GM19395 (cell line): Measurements from ENCODE around the gene DUS4L.
A peak's percentile ranks its signal among the peaks of the same experiment; 100 is the strongest.
"Not testable (repeated sequence)": the region's sequence is repeated elsewhere in the genome, so short reads cannot be mapped to it uniquely, and the experiment has no call there.

Experiments used
- ATAC-seq: cut with Tn5 transposase; IDR thresholded peaks from one replicate; pipeline ENCODE4 v1.9.1; 2021; ENCODE audit warnings: mild to moderate bottlenecking, moderate library complexity; ENCODE audit not compliant: unreplicated experiment

DUS4L gene

GRCh38 chr7:107563775-107564552 is at the start of gene DUS4L, which contains the start of gene COG5:
TSS of gene DUS4L (plus strand) at chr7:107563971. CDS start at chr7:107567071, 3,100 bp downstream.
TSS of gene COG5 (minus strand) at chr7:107563920. CDS start at chr7:107563896, 24 bp downstream.
- peak; percentile 96 for ATAC-seq

GRCh38 chr7:107526672-107527071 is 37.1 kb upstream of the DUS4L start:
- no peak for ATAC-seq

GRCh38 chr7:107527196-107527595 is 36.6 kb upstream of the DUS4L start:
- ATAC-seq: no peak

GRCh38 chr7:107528461-107528860 is 35.3 kb upstream of the DUS4L start:
- no peak for ATAC-seq

GRCh38 chr7:107530751-107531150 is 33.0 kb upstream of the DUS4L start:
- ATAC-seq: no peak

- ATAC-seq: no peak
These were observed 29.6 kb upstream of the DUS4L start for GRCh38 chr7:107534139-107534538.

- ATAC-seq: not testable (repeated sequence)
These were observed 26.5 kb upstream of the DUS4L start for GRCh38 chr7:107537228-107537627.

GRCh38 chr7:107538001-107538400 is 25.8 kb upstream of the DUS4L start:
- ATAC-seq: no peak

- no peak for ATAC-seq
These were observed 20.3 kb upstream of the DUS4L start for GRCh38 chr7:107543338-107543993.

GRCh38 chr7:107544848-107545591 is 18.8 kb upstream of the DUS4L start:
- no peak for ATAC-seq

GRCh38 chr7:107551936-107552335 is 11.8 kb upstream of the DUS4L start:
- no peak for ATAC-seq

GRCh38 chr7:107555893-107556292 is 7.9 kb upstream of the DUS4L start:
- ATAC-seq: no peak

- no peak for ATAC-seq
These were observed 3.9 kb upstream of the DUS4L start for GRCh38 chr7:107559864-107560263.

GRCh38 chr7:107560898-107561516 is 2.8 kb upstream of the DUS4L start:
- no peak for ATAC-seq

GRCh38 chr7:107563081-107563774 is 543 bp upstream of the DUS4L start:
- peak; percentile 74 for ATAC-seq

- no peak for ATAC-seq
These were observed 955 bp downstream of the DUS4L start for GRCh38 chr7:107564553-107565298.

GRCh38 chr7:107570298-107570697 is 6.5 kb downstream of the DUS4L start:
- ATAC-seq: no peak

GRCh38 chr7:107573537-107573936 is 9.8 kb downstream of the DUS4L start:
- no peak for ATAC-seq

GRCh38 chr7:107579554-107579884 is 15.7 kb downstream of the DUS4L start:
- peak; percentile 11 for ATAC-seq
